H1 (cell line): ENCODE data around the gene PLCB4.

ENCODE experiments used
- ATF3 ChIP-seq: IDR thresholded peaks from 2 replicates; pipeline ENCODE4 v1.6.1; 2011; ENCODE audit warnings: low read depth, mild to moderate bottlenecking, low read length; ENCODE audit not compliant: insufficient read depth
- CREB1 ChIP-seq: IDR thresholded peaks from 2 replicates; pipeline ENCODE4 v1.6.1; 2012; ENCODE audit warnings: inconsistent platforms
- CTCF ChIP-seq, 3 experiments: IDR thresholded peaks; 1 replicate in 2 of 3; 2 replicates in 1 of 3; pipeline versions ENCODE4 v1.5.1 to v1.6.1; 2011; ENCODE audit warnings: low read length in 3 of 3, mild to moderate bottlenecking in 3 of 3, inconsistent platforms in 2 of 3, low read depth in 1 of 3, moderate library complexity in 1 of 3; ENCODE audit not compliant: insufficient read depth in 1 of 3; ENCODE audit errors: control extremely low read depth in 1 of 3
- EGR1 ChIP-seq: IDR thresholded peaks from 2 replicates; pipeline ENCODE4 v1.6.1; 2011; ENCODE audit warnings: low read depth, low read length, borderline replicate concordance
- EP300 ChIP-seq, 2 experiments: IDR thresholded peaks; 1 replicate in 1 of 2; 2 replicates in 1 of 2; pipeline ENCODE4 v1.6.1; 2011 to 2012; ENCODE audit warnings: low read depth in 2 of 2, low read length in 2 of 2, mild to moderate bottlenecking in 2 of 2, borderline replicate concordance in 1 of 2, inconsistent platforms in 1 of 2, moderate library complexity in 1 of 2
- EZH2 ChIP-seq: fragments of 200-600 bp; sonication (generic); IDR thresholded peaks from 2 replicates; pipeline ENCODE4 v1.7.1; 2012; ENCODE audit warnings: low read depth, mild to moderate bottlenecking, moderate library complexity, low read length, inconsistent platforms; ENCODE audit not compliant: severe bottlenecking
- JUN ChIP-seq: IDR thresholded peaks from 2 replicates; pipeline ENCODE4 v1.6.1; 2011; ENCODE audit warnings: low read depth, mild to moderate bottlenecking, improper control_type of control experiment, low read length
- SIX5 ChIP-seq: IDR thresholded peaks from 2 replicates; pipeline ENCODE4 v1.6.1; 2011; ENCODE audit warnings: mild to moderate bottlenecking, low read depth, low read length
- TAF1 ChIP-seq: IDR thresholded peaks from 2 replicates; pipeline ENCODE4 v1.6.1; 2011; ENCODE audit warnings: mild to moderate bottlenecking, low read depth, low read length

GRCh38 chr20:9409352-9409751, 340.5 kb downstream of the PLCB4 start:
- TF ChIP-seq SIX5 (no peak), EP300 (IDR thresholded peaks at IDR 0.05; ENCODE audit: borderline replicate concordance in 1 of 2, low read depth in 2 of 2, low read length in 2 of 2) (no peak), CTCF (IDR thresholded peaks at IDR 0.05; ENCODE audit: control extremely low read depth in 1 of 3, insufficient read depth in 1 of 3, low read depth in 1 of 3, low read length in 3 of 3) (no peak), CREB1 (no peak), ATF3 (no peak), EZH2 (no peak), TAF1 (no peak), EGR1 (no peak), JUN (no peak)
